Stomach (tissue), 9 donors: ENCODE measurements around the gene NMRAL1. TPM values are rescaled to one million over a fixed set of nuclear protein-coding genes. Genes with fewer than 3 reads are reported as not detected.

Experiments
- DNase-seq, 2 donors: peaks; one replicate each; pipeline versions ENCODE4 v3.0.0 to v3.0.0-alpha.2; 2013 to 2019
- H3K27ac ChIP-seq, 5 donors: fragments of 200-600 bp in 4 of 5; sonication (generic) in 4 of 5; one replicate each; pipeline ENCODE4 v1.5.1; 2013 to 2019; ENCODE audit warnings: mild to moderate bottlenecking in 1 of 5, moderate library complexity in 1 of 5
- H3K27me3 ChIP-seq, 3 donors: fragments of 200-600 bp; sonication (generic); one replicate each; pipeline ENCODE4 v1.5.1; 2017 to 2019; ENCODE audit warnings: mixed run types in 1 of 3
- H3K36me3 ChIP-seq, 4 donors: fragments of 200-600 bp; sonication (generic); 1 replicate in 3 of 4; 2 replicates in 1 of 4; pipeline ENCODE4 v1.5.1; 2016 to 2019
- H3K4me1 ChIP-seq, 4 donors: fragments of 200-600 bp; sonication (generic); one replicate each; pipeline ENCODE4 v1.5.1; 2016 to 2019
- H3K4me3 ChIP-seq, 4 donors: fragments of 200-600 bp; sonication (generic) in 3 of 4; one replicate each; pipeline ENCODE4 v1.5.1; 2016 to 2019; ENCODE audit warnings: mild to moderate bottlenecking in 1 of 4
- H3K9me3 ChIP-seq, 4 donors: fragments of 200-600 bp; sonication (generic); one replicate each; pipeline ENCODE4 v1.5.1; 2016 to 2019
- EP300 ChIP-seq: sonication (generic); formaldehyde crosslinking; IDR thresholded peaks from one replicate; pipeline ENCODE4 v1.6.1; 2017; ENCODE audit warnings: antibody characterized with exemption
- POLR2A ChIP-seq, 4 donors: fragments of 450-650 bp; IDR thresholded peaks; one replicate each; pipeline ENCODE4 v1.6.1; 2016; ENCODE audit warnings: antibody characterized with exemption in 4 of 4, control low read depth in 2 of 4, mild to moderate bottlenecking in 1 of 4, moderate library complexity in 1 of 4
- POLR2AphosphoS5 ChIP-seq, 3 donors: sonication (generic); formaldehyde crosslinking; IDR thresholded peaks; one replicate each; pipeline ENCODE4 v1.6.1; 2016; ENCODE audit warnings: antibody characterized with exemption in 3 of 3
- WGBS, 5 donors: extraction: QIAGEN DNeasy Blood & Tissue Kit in 3 of 5; methylation state at CpG; one replicate each; pipeline versions ENCODE4 v1.1.5 to v1.1.7; 2013 to 2018; 5-methylcytosine and 5-hydroxymethylcytosine counted together
- intact Hi-C: fragments of 100-400 bp; cut with DNase I; formaldehyde crosslinking; loops from one replicate; pipeline ENCODE4 v1.15.1; 2023; ENCODE audit warnings: low total_unique reads
- polyA plus RNA-seq, 3 donors: library from polyadenylated mRNA; stranded (reverse); fragments of 200-250 nt; gene quantifications; one replicate each; pipeline ENCODE4 v1.2.3, GENCODE V29; 2013
- total RNA-seq, 5 donors: library from RNA; depleted of rRNA; stranded (reverse); fragments of >200 nt; gene quantifications; one replicate each; pipeline versions ENCODE4 v1.1.0 to v1.2.3, GENCODE V29; 2014 to 2016
- TF ChIP-seq, protein P1 (sequence below), 7 experiments: fragments of 450-650 bp in 4 of 7; fragments of 200-600 bp in 3 of 7; sonication (generic) in 3 of 7; IDR thresholded peaks; one replicate each; pipeline ENCODE4 v1.5.1; 2016 to 2019; ENCODE audit warnings: antibody characterized with exemption in 7 of 7, control low read depth in 2 of 7, mild to moderate bottlenecking in 1 of 7
- donor health status: healthy with polysubstance abuse.
- donor health status: Bipolar disorder and iron deficiency.
- donor health status: healthy.

Gene NMRAL1
- total and polyA plus RNA-seq, 8 donors = 22.8 to 126 (median 79.2) TPM

DNA sequence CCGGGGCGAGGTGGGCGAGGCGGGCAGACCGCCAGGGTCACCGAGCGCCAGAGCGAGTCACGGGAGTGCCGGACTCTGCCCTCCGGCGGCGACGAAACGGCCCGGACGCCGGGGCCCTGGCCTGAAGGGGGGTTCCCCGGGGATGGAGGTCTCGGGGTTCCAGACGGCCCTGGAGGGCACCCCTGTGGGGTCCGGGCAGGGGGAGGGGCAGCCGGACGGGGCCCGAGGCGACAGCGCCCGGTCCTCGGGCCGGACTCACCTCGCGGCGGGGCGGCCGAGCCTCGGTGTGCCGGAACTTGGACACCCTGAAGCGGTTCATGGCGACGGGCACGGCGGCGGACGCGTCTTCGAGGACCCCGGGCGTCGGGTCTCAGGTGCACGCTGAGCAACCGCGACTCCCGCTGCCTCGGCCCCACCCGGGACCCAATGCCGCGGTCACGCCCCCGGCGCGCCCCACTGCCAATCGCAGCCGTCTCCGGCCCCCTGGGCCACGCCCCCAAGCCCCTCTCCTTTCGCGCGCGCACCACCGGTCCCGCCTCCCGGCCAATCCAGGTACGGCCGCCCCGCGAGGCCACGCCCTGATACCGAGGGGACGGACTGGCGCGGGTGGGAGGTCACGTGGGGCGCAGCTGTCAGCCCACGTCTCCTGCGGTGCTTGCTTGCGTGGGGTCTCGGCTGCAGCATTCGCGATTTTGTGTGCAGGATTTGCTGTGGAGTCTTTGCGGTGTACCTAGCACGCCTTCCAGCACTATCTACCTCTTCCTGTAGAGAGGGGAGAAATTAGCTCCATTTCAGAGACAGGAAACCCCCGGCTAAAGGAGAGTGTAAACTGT is 58.0 kb downstream of the NMRAL1 start, which contains the start of gene CORO7:
CORO7 (minus strand) TSS at position 397 of the 833 bp plus-strand sequence; CDS start at position 319, 78 bp downstream.
- 0 to 1% (median 0%) methylated on average over 19 to 92 of the region's 92 CpGs for WGBS, 5 donors

DNA sequence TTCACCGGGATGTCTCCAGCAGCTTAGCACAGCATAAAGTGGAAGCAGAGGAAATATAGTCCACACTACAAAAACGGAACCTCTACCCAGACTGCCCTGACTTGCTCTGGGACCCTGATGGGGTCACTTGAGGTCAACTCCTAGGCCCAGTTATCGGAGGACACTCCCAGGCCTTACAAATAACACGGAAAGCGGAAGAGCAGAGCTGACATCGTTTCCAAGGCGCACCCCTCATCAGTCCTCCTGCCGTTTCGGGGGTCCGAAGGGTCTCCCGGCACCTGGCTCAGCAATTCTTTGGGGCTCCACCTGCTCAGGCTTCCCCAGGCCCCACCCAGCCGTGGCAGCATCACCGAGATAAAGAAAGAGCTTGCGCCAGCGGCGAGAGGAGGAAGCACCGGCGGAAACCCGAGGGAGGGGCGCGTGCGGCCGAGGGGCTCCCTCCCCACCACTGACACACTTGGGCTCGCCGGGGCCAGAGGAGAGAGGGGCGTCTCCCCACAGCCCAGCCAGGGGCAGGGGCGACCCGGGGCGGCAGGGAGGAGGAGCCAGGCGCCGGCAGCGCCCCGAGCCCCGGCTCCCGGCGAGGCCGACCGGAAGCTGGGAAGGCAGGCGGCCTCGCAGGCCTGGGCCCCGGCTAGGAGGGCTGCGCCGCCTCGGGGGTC is 58.8 kb downstream of the NMRAL1 start:
- H3K36me3 ChIP-seq = peaks cover 0 to 24% (median 17%) of the 10 kb centered on the region in 4 donors
- TF ChIP-seq, protein P1, sequence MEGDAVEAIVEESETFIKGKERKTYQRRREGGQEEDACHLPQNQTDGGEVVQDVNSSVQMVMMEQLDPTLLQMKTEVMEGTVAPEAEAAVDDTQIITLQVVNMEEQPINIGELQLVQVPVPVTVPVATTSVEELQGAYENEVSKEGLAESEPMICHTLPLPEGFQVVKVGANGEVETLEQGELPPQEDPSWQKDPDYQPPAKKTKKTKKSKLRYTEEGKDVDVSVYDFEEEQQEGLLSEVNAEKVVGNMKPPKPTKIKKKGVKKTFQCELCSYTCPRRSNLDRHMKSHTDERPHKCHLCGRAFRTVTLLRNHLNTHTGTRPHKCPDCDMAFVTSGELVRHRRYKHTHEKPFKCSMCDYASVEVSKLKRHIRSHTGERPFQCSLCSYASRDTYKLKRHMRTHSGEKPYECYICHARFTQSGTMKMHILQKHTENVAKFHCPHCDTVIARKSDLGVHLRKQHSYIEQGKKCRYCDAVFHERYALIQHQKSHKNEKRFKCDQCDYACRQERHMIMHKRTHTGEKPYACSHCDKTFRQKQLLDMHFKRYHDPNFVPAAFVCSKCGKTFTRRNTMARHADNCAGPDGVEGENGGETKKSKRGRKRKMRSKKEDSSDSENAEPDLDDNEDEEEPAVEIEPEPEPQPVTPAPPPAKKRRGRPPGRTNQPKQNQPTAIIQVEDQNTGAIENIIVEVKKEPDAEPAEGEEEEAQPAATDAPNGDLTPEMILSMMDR (IDR thresholded peaks at IDR 0.05) = no peak
- TF ChIP-seq EP300 (no peak), POLR2AphosphoS5 (IDR thresholded peaks at IDR 0.05) (peak in 1 of 3 donors; percentile 41), POLR2A (IDR thresholded peaks at IDR 0.05) (no peak)
- no peaks in the 10 kb centered on the region for H3K9me3 ChIP-seq
- H3K4me3 ChIP-seq = peak overlapping the region; percentile 86 to 99 (median 92)
- WGBS, 5 donors = 1 to 3% (median 1%) methylated on average over 4 to 44 of the region's 44 CpGs
- H3K27ac ChIP-seq = peak overlapping the region; percentile 88 to 95 (median 94)
- intact Hi-C loops = no loop called here
- DNase-seq = peak; percentile 58 to 84
- peaks cover 19 to 62% (median 47%) of the 10 kb centered on the region in 4 donors for H3K4me1 ChIP-seq
- H3K27me3 ChIP-seq = no peaks in the 10 kb centered on the region

More for the DNA sequence above, 58.0 kb downstream of the NMRAL1 start, which contains the start of gene CORO7:
- intact Hi-C loops = no loop called here
- Histone ChIP-seq H3K27me3 (no peaks in the 10 kb centered on the region), H3K4me3 (peak within 1 kb of the TSS; percentile 86 to 99 (median 92)), H3K4me1 (peaks cover 11 to 55% (median 40%) of the 10 kb centered on the region in 4 donors), H3K27ac (peak within 1 kb of the TSS; percentile 88 to 95 (median 94)), H3K9me3 (no peaks in the 10 kb centered on the region), H3K36me3 (peaks cover 0 to 18% (median 17%) of the 10 kb centered on the region in 4 donors)
- DNase-seq = peak; percentile 98
- TF ChIP-seq EP300 (no peak), POLR2A (IDR thresholded peaks at IDR 0.05) (peak in 1 of 4 donors; percentile 42), POLR2AphosphoS5 (IDR thresholded peaks at IDR 0.05) (peak; percentile 51 to 87 (median 70))
- TF ChIP-seq, protein P1 (IDR thresholded peaks at IDR 0.05) = peak in 2 of 7 experiments; percentile 12 to 15

DNA sequence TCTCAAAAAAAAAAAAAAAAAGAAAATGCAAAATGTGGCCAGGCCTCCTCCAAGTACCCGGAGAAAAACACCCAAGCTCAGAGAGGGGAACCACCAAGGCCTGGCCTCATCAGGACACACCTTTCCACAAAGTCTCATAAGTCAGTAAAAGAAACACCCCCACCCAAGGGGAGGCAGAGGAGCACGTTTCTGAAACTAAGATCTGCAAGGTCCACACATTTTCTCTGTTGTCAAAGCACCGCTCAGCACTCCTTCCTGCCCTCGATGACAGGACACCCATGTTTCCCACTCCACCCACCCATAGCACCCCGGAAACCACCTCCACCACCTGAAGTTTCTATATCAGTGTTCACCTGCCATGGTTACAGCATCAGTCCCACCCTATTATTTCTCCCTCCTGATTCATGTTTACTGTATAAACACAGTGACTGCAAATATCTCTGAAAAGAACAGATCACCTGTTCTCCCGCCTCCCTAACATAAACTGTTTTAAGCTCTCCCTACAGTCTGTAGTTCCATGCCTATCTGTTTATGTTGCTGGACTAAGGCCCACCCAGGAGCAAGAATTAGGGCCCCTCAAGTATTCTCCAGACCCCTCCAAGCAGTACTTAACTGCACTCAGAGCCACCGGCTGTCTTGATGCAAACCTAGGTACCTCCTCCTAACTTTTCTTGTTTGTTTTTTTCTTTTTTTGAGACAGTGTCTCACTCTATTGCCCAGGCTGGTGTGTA is 60.1 kb downstream of the NMRAL1 start:
- TF ChIP-seq, protein P1 (IDR thresholded peaks at IDR 0.05) = no peak
- peak in 1 of 3 donors; percentile 49 for TF ChIP-seq POLR2AphosphoS5 (IDR thresholded peaks at IDR 0.05)
- H3K36me3 ChIP-seq = peaks cover 0 to 29% (median 22%) of the 10 kb centered on the region in 4 donors
- intact Hi-C loops = no loop called here
- no peaks in the 10 kb centered on the region for H3K27me3 ChIP-seq
- H3K4me3 ChIP-seq = peak overlapping the region in 2 of 4 donors; percentile 86 to 91
- H3K27ac ChIP-seq = peak overlapping the region; percentile 88 to 95 (median 94)
- H3K4me1 ChIP-seq = peaks cover 26 to 75% (median 55%) of the 10 kb centered on the region in 4 donors
- DNase-seq = peak; percentile 48 to 81
- WGBS, 5 donors = 35 to 63% (median 61%) methylated on average over 5 to 7 of the region's 7 CpGs
- no peaks in the 10 kb centered on the region for H3K9me3 ChIP-seq

DNA sequence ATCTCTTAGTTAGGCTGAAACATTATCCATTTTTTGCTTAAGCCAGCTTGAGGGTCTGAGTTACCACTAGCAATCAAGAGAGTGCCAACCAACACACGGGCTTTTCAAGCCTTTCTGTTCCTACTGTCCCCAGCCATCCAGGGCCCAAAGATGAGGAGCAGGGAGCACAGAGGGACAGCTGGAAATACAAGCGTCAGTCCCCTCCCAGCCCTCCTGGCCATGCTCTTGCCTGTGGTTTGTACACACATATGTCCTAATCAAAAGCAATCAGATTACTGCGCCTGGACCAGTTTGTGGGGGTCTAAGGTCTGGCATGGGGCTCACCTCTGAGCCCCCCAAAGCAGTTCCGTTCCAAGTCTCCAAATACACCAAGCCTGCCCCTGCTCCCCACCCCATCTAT is 61.6 kb downstream of the NMRAL1 start:
- no peaks in the 10 kb centered on the region for H3K9me3 ChIP-seq
- H3K4me3 ChIP-seq = no peak overlapping the region
- no peaks in the 10 kb centered on the region for H3K27me3 ChIP-seq
- TF ChIP-seq EP300 (no peak), POLR2AphosphoS5 (IDR thresholded peaks at IDR 0.05) (no peak), POLR2A (IDR thresholded peaks at IDR 0.05) (no peak)
- TF ChIP-seq, protein P1 (IDR thresholded peaks at IDR 0.05) = no peak
- 89 to 96% (median 93%) methylated on average over 4 of the region's 4 CpGs for WGBS, 5 donors
- peaks cover 30 to 87% (median 57%) of the 10 kb centered on the region in 4 donors for H3K4me1 ChIP-seq
- no peak for DNase-seq
- H3K27ac ChIP-seq = no peak overlapping the region
- intact Hi-C loops = no loop called here
- H3K36me3 ChIP-seq = peaks cover 3 to 44% (median 34%) of the 10 kb centered on the region in 4 donors
